Right forelimb (tissue), 1 donor: Measurements from ENCODE around the gene MRFAP1.
A peak's percentile ranks its signal among the peaks of the same experiment; 100 is the strongest.
"Not testable (repeated sequence)": the region's sequence is repeated elsewhere in the genome, so short reads cannot be mapped to it uniquely, and the experiment has no call there.

Experiments
- DNase-seq: peaks from one replicate; pipeline ENCODE4 v3.0.0-alpha.2; 2018

Gene MRFAP1

DNA sequence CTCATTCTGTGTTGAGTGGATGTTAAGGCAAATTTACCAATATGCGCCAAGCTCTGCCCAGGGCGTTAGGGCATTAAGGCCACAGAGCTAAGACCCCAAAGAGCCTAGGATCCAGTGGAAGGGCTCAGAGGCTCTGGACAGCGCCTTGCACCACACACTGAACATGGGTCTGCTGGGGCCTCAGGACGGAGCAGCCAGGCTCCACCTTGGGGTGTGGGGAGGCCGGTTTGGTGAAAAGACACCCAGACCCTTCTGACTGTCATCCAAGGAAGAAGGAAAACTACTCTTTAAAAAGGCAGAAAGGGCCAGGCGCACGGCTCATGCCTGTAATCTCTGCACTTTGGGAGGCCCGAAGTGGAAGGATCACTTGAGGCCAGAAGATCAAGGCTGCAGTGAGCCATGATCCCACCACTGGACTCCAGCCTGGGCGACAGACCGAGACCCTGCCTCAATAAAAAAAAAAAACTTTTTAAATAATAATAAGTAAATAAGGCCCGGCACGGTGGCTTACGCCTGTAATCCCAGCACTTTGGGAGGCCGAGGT, 1.3 kb upstream of the MRFAP1 start:
- no peak for DNase-seq

DNA sequence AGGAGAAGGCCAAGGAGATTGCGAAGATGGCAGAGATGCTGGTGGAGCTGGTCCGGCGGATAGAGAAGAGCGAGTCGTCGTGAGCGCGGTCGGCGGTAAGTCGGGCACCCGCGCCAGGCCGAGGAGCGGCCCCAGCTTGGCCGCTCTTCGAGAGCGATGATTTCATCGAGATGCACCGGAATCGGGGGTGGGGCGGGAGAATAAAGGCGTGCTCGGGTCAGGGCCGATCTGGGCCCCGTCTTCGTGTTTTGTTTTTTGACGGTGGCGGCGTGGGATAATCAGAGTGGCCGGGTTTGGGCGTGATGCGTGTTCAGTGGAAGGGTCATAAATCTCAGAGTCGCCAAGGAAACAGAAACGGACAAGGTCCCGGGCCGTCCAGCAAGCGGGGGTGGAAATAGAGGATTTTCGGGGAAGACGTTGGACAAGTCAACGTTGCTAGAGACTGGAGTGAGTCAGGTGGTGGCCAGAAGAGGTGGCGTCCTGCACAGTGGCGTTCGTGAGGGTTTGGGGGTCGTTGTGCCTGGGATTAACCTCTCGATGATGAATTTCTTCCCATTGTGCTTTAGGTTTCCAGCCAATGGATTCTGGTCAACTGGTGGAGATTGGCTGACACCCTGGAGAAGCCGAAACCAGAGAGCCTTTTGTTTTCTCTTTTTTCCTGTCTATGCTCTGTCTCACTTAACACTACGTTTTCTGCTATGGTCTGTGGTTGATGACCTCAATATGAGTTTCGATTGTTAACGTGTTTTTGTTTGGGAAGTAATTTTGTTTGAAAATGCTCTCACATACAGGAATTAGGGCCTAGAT, 882 bp downstream of the MRFAP1 start:
- no peak for DNase-seq

DNA sequence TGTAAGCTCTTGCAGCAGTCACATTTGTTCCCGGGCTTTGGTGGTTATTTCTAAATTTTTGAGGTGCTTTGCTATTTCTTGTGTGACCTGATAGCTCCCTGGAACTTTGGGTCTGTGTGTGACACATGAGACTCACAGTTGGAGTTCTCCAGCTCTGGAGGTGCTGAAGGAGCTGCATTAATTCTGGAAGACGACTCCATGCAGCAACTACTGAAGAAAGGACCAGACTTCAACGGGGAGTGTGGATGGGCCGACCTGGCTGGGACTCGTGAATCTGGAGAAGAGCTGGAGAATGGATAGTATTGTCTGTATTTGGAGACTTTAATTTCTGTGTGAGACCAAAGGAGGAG, 1.5 kb downstream of the MRFAP1 start:
- DNase-seq: no peak

DNA sequence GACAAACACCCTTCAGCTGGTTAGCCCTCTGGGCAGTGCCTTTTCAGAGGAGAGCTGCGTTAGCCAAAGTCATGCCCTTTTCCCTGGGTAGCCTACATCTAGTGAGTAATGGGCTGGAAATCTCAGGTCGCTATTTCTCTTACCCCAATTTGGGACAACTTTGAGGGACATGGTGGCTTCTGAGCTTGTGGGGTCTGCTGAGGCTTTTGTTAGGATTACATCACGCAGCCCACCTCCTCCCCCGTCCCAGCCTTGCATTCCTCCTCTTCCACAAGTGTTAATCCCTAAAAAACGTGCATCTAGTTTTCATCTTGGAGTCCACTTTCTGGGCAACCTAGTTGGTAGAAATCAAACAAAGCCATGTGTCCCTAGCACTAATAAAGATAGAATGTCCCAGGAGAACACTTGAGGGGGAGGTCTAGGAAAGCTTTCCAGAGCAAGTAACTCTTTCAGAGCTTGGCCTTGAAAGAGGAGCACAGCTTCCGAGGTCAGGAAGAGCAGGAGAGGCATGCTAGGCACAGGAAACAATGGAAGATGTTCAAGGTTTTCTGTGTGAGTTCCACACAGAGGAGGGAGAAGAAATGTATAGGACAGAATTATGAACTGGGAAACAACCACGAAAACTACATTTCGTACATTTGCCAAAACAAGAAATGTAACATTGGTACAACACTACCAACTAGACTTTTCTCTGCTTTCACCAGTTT, 2.8 kb downstream of the MRFAP1 start:
- DNase-seq: no peak

DNA sequence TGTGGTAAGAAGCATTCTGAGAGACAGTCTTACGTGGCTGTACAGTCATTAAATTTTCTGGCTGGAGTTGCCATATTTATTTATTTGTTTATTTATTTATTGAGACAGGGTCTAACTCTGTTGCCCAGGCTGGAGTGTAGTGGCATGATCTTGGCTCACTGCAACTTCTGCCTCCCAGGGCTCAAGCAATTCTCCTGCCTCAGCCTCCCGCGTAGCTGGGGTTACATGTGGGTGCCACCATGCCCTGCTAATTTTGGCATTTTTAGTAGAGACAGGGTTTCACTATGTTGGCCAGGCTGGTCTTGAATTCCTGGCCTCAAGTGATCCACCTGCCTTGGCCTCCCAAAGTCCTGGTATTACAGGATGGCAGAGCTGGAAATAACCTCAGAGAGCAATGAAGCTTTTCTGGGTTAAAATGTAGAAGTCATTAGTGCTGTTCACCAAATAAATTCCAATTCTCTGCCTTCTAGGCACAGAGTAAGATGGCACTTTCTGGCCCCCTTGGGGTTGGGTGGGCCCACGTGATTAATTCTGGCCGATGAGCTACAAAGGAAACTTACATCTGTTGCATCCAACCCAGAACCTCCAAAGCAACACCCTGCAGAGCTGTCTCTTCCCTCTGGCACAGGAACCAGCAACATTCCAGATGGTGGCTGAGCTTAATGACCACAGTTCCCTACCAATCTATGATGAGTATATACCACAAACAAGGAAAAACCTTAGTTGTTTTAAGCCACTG, 4.5 kb downstream of the MRFAP1 start:
- DNase-seq: no peak

DNA sequence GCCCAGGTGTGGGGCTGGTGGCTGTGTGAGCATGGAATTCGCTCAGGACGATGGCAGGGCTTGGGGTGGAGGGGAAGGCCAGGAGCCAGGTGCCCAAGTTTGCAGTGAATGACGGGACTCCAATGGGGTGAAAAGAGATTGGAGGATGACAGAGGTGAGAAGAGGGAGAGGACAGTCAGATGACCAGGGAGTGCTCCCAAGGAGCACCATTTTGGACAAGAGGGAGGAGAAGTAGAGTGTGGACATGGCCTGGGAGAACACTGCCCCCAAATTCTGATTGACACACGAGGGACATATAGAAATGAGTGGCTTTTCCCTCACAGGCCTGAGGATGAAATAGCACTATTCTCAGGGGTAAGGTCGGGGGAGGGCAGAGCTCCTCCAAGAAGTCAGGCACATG, 6.7 kb downstream of the MRFAP1 start:
- DNase-seq: no peak

DNA sequence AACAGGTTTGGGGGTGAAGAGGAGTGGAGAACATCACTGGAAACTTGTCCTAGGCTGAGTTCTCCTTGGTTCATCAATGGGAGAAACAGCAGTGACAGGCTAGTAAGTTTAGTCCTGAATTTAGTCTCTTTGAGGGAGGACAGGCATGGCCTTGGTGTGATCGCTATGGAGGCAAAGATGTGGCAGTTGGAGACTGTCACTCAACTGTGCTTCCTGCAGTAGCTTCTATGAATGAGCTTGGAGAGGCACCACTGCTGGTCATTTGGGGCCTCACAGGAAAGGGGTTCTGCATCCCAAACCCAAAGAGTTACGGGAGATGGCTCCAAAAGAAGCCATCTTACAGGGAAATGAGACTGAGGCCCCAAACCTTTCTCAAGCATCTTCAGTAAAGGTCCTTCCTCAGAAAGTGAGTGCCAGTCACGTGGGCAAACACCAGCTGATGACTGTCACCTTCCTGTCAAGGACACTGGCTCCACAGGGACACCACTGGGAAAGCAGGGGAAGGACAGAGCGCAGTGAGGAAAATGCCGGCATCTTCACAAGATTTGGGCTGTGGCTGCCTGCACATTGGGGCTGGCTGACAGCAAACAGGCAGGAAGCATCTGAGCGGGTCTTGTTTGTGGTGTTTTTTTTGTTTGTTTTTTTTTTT, 7.2 kb downstream of the MRFAP1 start:
- DNase-seq: no peak

DNA sequence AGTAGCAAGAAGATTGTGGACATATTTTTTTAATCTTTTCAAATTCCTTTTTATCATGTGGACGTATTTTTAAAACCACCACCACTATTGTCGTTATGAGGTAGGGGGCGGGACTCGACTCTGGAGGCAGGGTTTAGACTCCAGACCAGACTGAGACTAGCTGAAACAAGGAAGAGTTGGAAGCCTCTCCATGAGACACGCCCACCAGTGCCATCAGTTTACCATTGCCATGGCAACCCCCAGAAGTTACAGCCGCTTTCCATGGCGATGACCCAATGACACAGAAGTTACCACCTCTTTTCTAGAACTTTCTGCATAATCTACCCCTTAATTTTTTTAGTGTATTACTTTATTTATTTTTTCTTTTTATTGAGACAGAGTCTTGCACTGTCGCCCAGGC, 8.7 kb downstream of the MRFAP1 start:
- no peak for DNase-seq

DNA sequence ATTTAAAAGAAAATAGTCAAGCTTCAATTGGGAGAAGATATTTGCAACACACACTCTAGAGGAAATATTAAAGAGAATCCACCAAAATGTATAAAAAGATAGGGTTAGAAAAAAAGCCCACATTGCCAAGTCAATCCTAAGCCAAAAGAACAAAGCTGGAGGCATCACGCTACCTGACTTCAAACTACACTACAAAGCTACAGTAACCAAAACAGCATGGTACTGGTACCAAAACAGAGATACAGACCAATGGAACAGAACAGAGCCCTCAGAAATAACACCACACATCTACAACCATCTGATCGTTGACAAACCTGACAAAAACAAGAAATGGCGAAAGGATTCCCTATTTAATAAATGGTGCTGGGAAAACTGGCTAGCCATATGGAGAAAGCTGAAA, 13.7 kb downstream of the MRFAP1 start:
- not testable (repeated sequence) for DNase-seq

DNA sequence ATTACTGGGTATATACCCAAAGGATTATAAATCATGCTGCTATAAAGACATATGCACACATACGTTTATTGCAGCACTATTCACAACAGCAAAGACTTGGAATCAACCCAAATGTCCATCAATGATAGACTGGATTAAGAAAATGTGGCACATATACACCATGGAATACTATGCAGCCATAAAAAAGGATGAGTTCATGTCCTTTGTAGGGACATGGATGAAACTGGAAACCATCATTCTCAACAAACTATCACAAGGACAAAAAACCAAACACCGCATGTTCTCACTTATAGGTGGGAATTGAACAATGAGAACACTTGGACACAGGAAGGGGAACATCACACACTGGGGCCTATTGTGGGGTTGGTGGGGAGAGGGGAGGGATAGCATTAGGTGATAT, 14.8 kb downstream of the MRFAP1 start:
- not testable (repeated sequence) for DNase-seq

DNA sequence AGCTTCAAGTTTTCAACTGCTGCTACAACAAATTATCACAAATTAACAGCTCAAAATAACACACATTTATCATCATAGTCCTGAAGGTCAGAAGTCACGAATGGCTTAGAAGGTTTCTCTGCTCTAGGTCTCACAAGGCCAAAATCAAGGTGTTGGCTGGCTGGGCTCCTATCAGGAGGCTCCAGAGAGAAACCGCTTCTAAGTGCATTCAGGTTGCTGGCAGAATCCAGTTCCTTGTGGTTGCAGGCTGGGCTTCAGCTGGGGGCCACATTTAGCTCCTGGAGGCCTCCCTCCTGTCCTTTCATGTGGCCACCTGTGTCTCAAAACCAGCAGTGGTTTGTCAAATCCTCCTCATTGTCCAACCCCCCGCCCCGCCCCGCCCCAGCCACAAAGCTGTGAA, 15.4 kb downstream of the MRFAP1 start:
- DNase-seq: no peak

DNA sequence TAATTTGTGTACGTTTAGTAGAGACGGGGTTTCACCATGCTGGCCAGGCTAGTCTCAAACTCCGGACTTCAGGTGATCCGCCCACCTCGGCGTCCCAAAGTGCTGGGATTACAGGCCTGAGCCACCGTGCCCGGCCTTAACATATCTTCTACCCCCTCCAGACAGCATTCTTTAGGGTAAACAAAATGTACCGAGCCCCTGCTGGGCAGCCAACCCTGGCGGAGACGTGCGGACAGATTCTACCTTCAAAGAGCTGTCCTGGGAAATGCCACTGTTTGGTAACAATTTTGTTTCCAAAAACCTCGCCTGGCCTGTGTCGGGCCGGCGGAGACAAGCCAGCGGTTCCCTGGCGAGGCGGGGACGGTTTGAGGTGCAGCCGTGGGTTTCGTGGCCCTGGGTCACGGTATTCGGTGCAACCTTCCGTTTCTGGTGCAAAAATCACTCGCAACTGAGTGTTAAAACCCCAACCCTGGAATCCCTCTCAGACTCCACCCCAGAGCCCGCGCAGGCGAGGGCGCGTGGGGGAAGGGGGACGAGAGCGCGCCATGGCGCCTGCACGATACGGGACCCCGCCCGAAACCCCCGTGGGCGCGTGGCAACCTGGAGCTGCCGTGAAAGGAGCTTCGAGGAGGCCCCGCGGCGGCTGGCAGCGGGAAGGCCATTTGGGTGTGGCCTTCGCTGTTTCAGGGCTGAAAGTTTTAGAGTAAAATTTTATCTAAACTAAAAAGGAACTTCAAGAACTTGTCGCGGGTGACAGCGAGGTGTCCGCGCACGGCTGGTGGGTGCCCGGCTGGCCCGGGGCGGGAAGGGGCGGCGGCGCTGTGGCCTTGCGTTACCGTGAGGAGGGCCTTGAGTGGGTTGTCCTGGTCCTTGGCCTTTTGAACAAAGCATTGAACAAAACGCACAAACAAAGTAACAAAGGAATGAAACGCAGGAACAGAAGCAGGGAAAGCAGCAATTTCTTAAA, 17.0 kb downstream of the MRFAP1 start:
- DNase-seq: no peak

DNA sequence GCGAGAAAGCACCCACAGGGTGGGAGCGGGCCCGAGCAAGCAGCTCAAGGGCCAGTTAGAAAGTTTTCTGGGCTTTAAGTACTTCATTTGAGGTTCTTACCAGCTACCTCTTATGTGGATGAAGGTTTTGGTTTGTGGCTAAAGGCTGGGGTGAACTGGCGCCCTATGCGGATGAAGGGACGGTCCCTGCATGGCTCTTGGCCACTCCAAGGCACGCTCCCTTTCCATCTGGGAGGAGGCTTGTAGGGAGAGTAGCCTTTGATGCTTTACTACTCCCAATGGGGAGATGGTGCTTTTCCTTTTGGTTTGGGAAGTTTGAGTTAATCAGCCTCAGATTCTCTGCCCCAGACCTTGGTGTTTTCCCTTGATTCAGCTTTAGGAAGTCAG, 17.7 kb downstream of the MRFAP1 start:
- DNase-seq: no peak

DNA sequence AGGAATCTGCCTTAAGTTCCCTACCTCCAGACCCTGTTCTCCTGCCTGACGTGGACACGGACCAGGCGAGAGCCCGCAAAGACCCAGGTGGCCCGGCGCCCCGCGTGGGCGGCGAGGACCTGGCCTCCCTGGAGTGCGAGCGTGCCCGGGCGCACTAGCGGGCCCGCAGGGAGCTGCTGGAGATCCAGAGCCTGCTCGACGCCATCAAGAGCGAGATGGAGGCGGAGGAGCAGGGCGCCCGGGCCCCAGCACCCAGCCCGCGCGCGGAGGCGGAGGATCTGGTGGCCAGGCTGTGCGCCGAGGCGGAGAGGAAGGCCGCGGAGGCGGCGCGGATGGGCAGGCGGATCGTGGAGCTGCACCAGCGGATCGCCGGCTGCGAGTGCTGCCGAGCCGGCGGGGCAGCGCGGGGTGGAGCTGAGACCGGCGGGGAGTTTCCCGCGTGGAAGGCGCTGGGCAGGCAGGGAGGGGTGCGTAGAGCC, 18.2 kb downstream of the MRFAP1 start:
- peak; percentile 63 for DNase-seq

DNA sequence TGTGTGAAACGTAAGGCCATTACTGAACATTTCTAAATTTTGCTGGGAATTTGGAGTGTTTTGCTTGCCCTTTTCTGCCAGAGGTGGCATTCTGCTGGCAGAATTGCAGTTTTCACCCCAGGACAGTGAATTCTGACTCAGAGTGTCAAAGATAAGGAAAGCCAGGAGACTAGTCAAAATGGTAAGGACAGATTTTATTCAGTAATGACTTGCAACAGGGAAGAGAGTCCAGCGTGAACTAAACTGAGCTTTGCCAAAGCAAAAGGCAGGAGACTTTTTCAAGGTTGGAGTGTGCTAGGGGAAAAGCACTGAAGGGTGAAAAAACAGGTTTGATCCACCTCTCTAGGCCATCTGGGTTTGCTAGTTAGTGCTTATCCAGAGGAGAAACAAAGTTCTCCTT, 19.4 kb downstream of the MRFAP1 start:
- no peak for DNase-seq

DNA sequence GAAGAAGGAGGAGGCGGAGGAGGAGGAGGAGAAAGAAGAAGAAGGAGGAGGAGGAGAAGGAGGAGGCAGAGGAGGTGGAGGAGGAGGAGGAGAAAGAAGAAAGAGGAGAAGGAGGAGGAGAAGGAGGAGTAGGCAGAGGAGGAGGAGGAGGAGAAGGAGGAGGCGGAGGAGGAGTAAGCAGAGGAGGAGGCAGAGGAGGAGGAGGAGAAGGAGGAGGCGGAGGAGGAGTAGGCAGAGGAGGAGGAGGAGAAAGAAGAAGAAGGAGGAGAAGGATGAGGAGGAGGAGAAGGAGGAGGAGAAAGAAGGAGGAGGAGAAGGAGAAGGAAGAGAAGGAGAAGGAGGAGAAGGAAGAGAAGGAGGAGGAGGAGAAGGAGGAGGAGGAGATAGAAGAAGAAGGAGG, 19.9 kb downstream of the MRFAP1 start:
- no peak for DNase-seq

DNA sequence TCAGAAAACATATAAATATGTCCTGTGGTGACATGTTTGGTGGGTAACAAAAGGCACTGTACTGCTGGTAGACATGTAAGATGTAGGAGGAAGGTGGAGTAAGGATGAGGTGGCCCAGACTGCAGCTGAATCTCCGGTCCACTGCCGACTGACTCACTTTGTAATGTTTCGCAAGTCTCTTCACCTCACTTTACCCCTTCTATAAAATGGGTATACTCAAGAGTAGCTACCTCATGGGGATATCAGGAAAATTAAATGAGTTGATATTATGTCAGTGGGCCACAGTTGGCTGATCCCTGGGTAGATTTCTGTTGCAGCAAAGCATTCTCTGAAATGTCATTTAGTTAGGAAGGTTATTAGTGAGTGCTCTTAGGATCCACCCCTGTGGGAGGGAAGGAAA, 22.1 kb downstream of the MRFAP1 start:
- no peak for DNase-seq

DNA sequence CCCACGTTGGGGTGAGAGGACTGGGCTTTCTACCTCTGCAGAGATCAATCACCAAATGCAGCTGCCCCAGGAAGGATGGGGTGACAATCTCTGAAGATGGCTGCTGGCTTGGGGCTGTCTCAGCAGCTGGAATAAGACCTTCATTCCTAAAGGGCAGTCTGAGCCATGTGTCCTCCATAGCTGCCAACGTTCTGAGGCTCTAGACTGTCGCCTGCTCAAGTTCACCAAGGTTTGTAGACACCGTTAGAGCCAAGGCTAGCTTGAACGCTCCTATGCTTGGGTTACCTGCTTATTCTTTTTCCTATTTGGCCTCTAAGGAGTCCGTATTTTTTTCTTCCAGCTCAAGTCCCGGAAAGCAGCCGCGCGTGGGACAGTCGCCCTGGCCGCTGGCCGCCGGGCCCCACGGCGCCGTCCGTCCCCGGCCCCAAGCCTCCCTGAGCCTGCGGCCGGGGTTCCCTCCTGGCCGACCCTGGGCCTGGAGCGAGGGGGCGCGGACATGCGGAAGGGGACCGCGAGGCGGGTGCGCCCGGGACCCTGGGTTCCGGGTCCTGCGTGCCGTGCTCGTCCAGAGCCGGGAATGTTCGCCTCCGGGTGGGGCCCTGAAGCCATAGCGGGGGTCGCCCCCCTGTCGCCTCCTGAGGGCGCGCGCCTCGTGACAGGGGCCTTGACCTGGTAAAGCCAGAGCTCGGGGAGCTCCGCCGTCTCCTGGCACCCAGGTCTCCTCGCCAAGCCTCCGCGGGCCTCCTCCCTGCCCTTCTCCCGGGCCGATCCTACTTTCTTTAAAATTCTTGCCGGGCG, 23.3 kb downstream of the MRFAP1 start:
- DNase-seq: no peak

DNA sequence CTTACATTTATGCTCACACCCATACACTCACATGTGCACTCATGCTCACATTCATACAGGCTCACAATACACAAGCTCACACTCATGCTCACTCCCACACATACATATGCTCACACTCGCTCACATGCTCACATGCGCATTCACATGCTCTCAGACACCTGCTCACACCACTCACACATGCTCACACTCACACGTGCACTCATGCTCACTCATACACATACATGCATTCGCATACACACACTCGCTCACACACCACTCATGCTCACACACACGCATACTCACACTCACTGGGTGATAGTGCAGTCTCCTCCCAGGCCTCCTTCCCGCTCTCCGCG, 24.8 kb downstream of the MRFAP1 start:
- DNase-seq: no peak

DNA sequence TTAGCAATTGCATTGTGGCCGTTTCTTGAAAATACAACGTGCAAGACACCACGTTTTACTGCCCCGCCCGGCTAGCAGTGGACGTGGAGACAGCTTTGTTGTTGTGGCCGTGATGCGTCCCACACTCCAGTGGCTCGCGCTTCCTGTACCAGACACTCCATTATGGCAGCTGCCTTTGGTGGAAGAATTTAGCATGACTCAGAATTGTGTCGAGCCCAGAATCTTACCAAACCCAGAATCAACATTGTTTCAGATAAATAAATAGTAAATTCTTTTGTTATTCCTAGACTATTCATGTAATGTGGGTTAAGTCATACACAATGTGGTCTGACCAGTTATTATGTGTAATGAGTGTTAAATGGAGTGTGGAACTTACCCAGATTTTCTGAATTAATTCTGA, 27.9 kb downstream of the MRFAP1 start:
- no peak for DNase-seq

DNA sequence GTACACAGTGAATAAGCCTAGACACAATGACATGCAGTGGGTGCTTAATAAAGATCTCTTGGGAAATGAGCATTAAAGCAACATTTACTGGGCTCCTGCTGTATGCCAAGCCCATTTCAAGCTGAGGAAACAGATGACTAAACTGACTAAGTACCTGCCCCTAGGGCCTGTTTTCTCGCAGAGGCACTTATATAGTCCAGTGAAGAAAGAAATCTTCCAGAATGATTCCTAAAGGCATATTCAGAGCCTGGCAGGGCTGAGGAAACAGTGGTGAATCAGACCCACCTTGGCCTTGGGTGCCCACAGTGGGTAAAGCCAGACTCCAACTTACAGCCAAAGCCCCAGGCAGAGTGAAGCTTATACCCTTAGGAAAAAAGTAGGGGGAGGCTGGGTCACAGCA, 31.2 kb downstream of the MRFAP1 start:
- DNase-seq: no peak
